CD14-positive monocyte (primary cell): ENCODE data around the gene KMT2E. TPM values are rescaled to one million over a fixed set of nuclear protein-coding genes. Genes with fewer than 3 reads are reported as not detected.

ENCODE experiments used
- DNase-seq, 3 donors: peaks; one replicate each; pipeline ENCODE4 v3.0.0-alpha.2; 2011 to 2022
- H2AFZ ChIP-seq: 2 replicates; pipeline ENCODE4 v1.6.0; 2012; ENCODE audit warnings: mild to moderate bottlenecking, low read depth, low read length, inconsistent platforms; ENCODE audit not compliant: insufficient read depth, poor library complexity, severe bottlenecking
- H3K27ac ChIP-seq, 2 donors: 1 replicate in 1 of 2; 2 replicates in 1 of 2; pipeline ENCODE4 v1.5.1; 2012 to 2013; ENCODE audit warnings: low read length in 2 of 2, control low read depth in 1 of 2, inconsistent platforms in 1 of 2, low read depth in 1 of 2, mild to moderate bottlenecking in 1 of 2
- H3K27me3 ChIP-seq, 2 donors: one replicate each; pipeline versions ENCODE4 v1.6.0 to v1.6.1; 2011 to 2013; ENCODE audit warnings: low read length in 2 of 2; ENCODE audit not compliant: control insufficient read depth in 2 of 2, insufficient read depth in 2 of 2
- H3K36me3 ChIP-seq, 2 donors: replicated peaks in 1 of 2; 1 replicate in 1 of 2; 2 replicates in 1 of 2; pipeline versions ENCODE4 v1.5.1 to v1.6.1; 2012 to 2013; ENCODE audit warnings: low read length in 2 of 2, control low read depth in 1 of 2, inconsistent platforms in 1 of 2, mild to moderate bottlenecking in 1 of 2; ENCODE audit not compliant: insufficient read depth in 2 of 2, control insufficient read depth in 1 of 2
- H3K4me1 ChIP-seq, 2 donors: 1 replicate in 1 of 2; 2 replicates in 1 of 2; pipeline versions ENCODE4 v1.5.1 to v1.6.1; 2012 to 2013; ENCODE audit warnings: low read length in 2 of 2, control low read depth in 1 of 2, inconsistent platforms in 1 of 2, mild to moderate bottlenecking in 1 of 2, moderate library complexity in 1 of 2; ENCODE audit not compliant: insufficient read depth in 2 of 2, control insufficient read depth in 1 of 2
- H3K4me2 ChIP-seq: replicated peaks from 2 replicates; pipeline ENCODE3; 2012; ENCODE audit warnings: low read length, moderate library complexity, mild to moderate bottlenecking; ENCODE audit not compliant: poor library complexity, severe bottlenecking; ENCODE audit errors: extremely low read depth
- H3K4me3 ChIP-seq, 3 experiments: fragments of 200-600 bp in 1 of 3; sonication (generic) in 1 of 3; replicated peaks in 1 of 3; 1 replicate in 2 of 3; 2 replicates in 1 of 3; pipeline ENCODE4 v1.5.1; 2011 to 2013; ENCODE audit warnings: low read length in 3 of 3, mild to moderate bottlenecking in 3 of 3, control low read depth in 2 of 3, low read depth in 2 of 3, inconsistent platforms in 1 of 3, moderate library complexity in 1 of 3
- H3K79me2 ChIP-seq: 2 replicates; pipeline ENCODE4 v1.6.0; 2012; ENCODE audit warnings: mild to moderate bottlenecking, control low read depth, inconsistent platforms, low read length, moderate library complexity; ENCODE audit not compliant: insufficient read depth
- H3K9ac ChIP-seq: 2 replicates; pipeline ENCODE4 v1.6.0; 2017; ENCODE audit warnings: low read length, mild to moderate bottlenecking; ENCODE audit not compliant: insufficient read depth, poor library complexity, severe bottlenecking
- H3K9me3 ChIP-seq, 2 donors: replicated peaks in 1 of 2; 1 replicate in 1 of 2; 2 replicates in 1 of 2; pipeline versions ENCODE4 v1.5.1 to v1.6.1; 2012 to 2013; ENCODE audit warnings: low read length in 2 of 2, control low read depth in 1 of 2; ENCODE audit not compliant: control insufficient read depth in 1 of 2, insufficient read depth in 1 of 2
- H4K20me1 ChIP-seq: 2 replicates; pipeline ENCODE4 v1.6.0; 2012; ENCODE audit warnings: mild to moderate bottlenecking, low read length, control low read depth, moderate library complexity; ENCODE audit not compliant: insufficient read depth
- H3K27ac Mint-ChIP-seq, 7 donors: one replicate each; pipeline ENCODE4 v1.8.0; 2020; ENCODE audit warnings: mild to moderate bottlenecking in 7 of 7, mixed read lengths in 7 of 7, moderate library complexity in 6 of 7, inconsistent platforms in 2 of 7
- H3K27me3 Mint-ChIP-seq, 3 donors: one replicate each; pipeline ENCODE4 v1.8.0; 2021 to 2022; ENCODE audit warnings: low read depth in 3 of 3, mild to moderate bottlenecking in 3 of 3, mixed read lengths in 3 of 3, moderate library complexity in 3 of 3, inconsistent platforms in 1 of 3
- H3K36me3 Mint-ChIP-seq, 2 donors: one replicate each; pipeline ENCODE4 v1.8.0; 2020; ENCODE audit warnings: mixed read lengths in 2 of 2, inconsistent platforms in 1 of 2, mild to moderate bottlenecking in 1 of 2
- H3K4me1 Mint-ChIP-seq: one replicate; pipeline ENCODE4 v1.8.0; 2020; ENCODE audit warnings: mild to moderate bottlenecking, mixed read lengths
- H3K4me3 Mint-ChIP-seq, 2 donors: one replicate each; pipeline ENCODE4 v1.8.0; 2020; ENCODE audit warnings: mild to moderate bottlenecking in 2 of 2, mixed read lengths in 2 of 2, moderate library complexity in 1 of 2
- H3K9me3 Mint-ChIP-seq, 7 donors: one replicate each; pipeline ENCODE4 v1.8.0; 2020 to 2022; ENCODE audit warnings: mixed read lengths in 7 of 7, mild to moderate bottlenecking in 6 of 7, moderate library complexity in 6 of 7, inconsistent platforms in 2 of 7
- CTCF ChIP-seq: fragments of 200-600 bp; IDR thresholded peaks from one replicate; pipeline ENCODE4 v1.8.0; 2022; ENCODE audit warnings: antibody characterized with exemption, mild to moderate bottlenecking
- WGBS: methylation state at CpG from one replicate; pipeline ENCODE4 v1.1.5; 2013; ENCODE audit warnings: missing lambda C conversion rate; ENCODE audit not compliant: insufficient coverage; 5-methylcytosine and 5-hydroxymethylcytosine counted together
- intact Hi-C, 2 donors: fragments of 100-400 bp; cut with micrococcal nuclease; formaldehyde crosslinking; loops; one replicate each; pipeline versions ENCODE4 v1.15.0 to v1.15.1; 2023
- polyA plus RNA-seq, 3 donors: library from polyadenylated mRNA; depleted of rRNA in 1 of 3; unstranded in 2 of 3; stranded (reverse) in 1 of 3; fragments of 300-500 nt in 2 of 3; fragments of >200 nt in 1 of 3; fragmentation: Illumina TruSeq in 2 of 3; gene quantifications; 1 replicate in 2 of 3; 2 replicates in 1 of 3; pipeline ENCODE4 v1.2.3, GENCODE V29; 2012 to 2021

KMT2E gene
- polyA plus RNA-seq, 3 donors, result 21.5 to 58.0 (median 33.1) TPM

GRCh38 chr7:104967595-104967994 is 46.4 kb upstream of the KMT2E start:
- no peak overlapping the region for H2AFZ ChIP-seq
- Mint-ChIP-seq H3K27ac (no peak overlapping the region), H3K9me3 (no peaks in the 10 kb centered on the region)

GRCh38 chr7:104968648-104969047 is 45.4 kb upstream of the KMT2E start:
- H3K27ac ChIP-seq, result no peak overlapping the region
- peaks cover 6 to 21% of the 10 kb centered on the region in 2 donors for H3K36me3 Mint-ChIP-seq
- intact Hi-C loops, result no loop called here
- TF ChIP-seq CTCF, result no peak
- no peak overlapping the region for H3K27ac Mint-ChIP-seq
- peaks cover 0 to 2% (median 2%) of the 10 kb centered on the region in 3 donors for H3K27me3 Mint-ChIP-seq
- H3K79me2 ChIP-seq, result no peaks in the 10 kb centered on the region
- H3K4me3 Mint-ChIP-seq, result no peak overlapping the region
- H4K20me1 ChIP-seq, result no peaks in the 10 kb centered on the region
- H3K9ac ChIP-seq, result no peak overlapping the region
- DNase-seq, result no peak
- H3K9me3 ChIP-seq, result no peaks in the 10 kb centered on the region
- no peaks in the 10 kb centered on the region for H3K27me3 ChIP-seq
- peaks cover 18% of the 10 kb centered on the region for H3K4me1 Mint-ChIP-seq
- WGBS, result 100% methylated on average over 2 of the region's 2 CpGs
- H3K36me3 ChIP-seq, result no peaks in the 10 kb centered on the region
- no peak overlapping the region for H2AFZ ChIP-seq
- no peak overlapping the region for H3K4me2 ChIP-seq
- H3K9me3 Mint-ChIP-seq, result no peaks in the 10 kb centered on the region
- peaks cover 11 to 14% of the 10 kb centered on the region in 2 donors for H3K4me1 ChIP-seq
- H3K4me3 ChIP-seq, result no peak overlapping the region

More at GRCh38 chr7:104967595-104967994, 46.4 kb upstream of the KMT2E start:
- no peaks in the 10 kb centered on the region for H3K36me3 ChIP-seq
- WGBS, result no CpG with 5 or more reads among the region's 4 CpGs
- H3K4me3 ChIP-seq, result no peak overlapping the region
- no peak overlapping the region for H3K27ac ChIP-seq
- H4K20me1 ChIP-seq, result no peaks in the 10 kb centered on the region
- Mint-ChIP-seq H3K27me3 (peaks cover 0 to 2% (median 2%) of the 10 kb centered on the region in 3 donors), H3K4me3 (no peak overlapping the region), H3K36me3 (peaks cover 7 to 22% of the 10 kb centered on the region in 2 donors), H3K4me1 (peaks cover 24% of the 10 kb centered on the region)
- no peaks in the 10 kb centered on the region for H3K9me3 ChIP-seq
- intact Hi-C loops, result no loop called here
- H3K27me3 ChIP-seq, result no peaks in the 10 kb centered on the region
- peaks cover 17 to 19% of the 10 kb centered on the region in 2 donors for H3K4me1 ChIP-seq
- TF ChIP-seq CTCF, result no peak
- no peak overlapping the region for H3K9ac ChIP-seq
- no peak for DNase-seq
- no peak overlapping the region for H3K4me2 ChIP-seq
- peaks cover 3% of the 10 kb centered on the region for H3K79me2 ChIP-seq
